ENCODE results near the gene ERVV-1. TPM values are rescaled to one million over a fixed set of nuclear protein-coding genes. Genes with fewer than 3 reads are reported as not detected.
"Not testable (repeated sequence)": the region's sequence is repeated elsewhere in the genome, so short reads cannot be mapped to it uniquely, and the experiment has no call there.

The ERVV-1 gene
- total RNA-seq, 3 donors from 2014 or later = not detected

DNA sequence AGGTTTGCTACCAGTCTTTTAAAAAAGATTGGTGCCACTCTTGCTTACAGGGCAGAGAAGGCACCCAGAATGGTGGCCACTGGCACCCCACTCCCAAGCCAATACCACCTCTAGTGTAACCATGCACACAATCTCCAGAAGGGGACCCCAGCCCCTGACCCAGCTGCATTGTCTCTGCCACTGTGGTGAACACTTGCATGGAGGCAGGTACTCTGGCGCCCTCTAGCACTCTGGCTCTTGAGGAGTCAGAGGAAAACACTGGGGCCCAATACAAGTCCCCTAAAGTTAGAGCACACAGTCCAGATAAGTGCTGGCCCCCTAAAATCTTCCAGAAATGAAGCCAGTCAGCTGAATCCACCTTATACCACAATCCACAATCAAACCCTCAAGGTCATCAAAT lies 6.0 kb downstream of the ERVV-1 start:
- peaks cover 55% of the 10 kb centered on the region for H3K9me3 ChIP-seq
- TF ChIP-seq, protein P1, sequence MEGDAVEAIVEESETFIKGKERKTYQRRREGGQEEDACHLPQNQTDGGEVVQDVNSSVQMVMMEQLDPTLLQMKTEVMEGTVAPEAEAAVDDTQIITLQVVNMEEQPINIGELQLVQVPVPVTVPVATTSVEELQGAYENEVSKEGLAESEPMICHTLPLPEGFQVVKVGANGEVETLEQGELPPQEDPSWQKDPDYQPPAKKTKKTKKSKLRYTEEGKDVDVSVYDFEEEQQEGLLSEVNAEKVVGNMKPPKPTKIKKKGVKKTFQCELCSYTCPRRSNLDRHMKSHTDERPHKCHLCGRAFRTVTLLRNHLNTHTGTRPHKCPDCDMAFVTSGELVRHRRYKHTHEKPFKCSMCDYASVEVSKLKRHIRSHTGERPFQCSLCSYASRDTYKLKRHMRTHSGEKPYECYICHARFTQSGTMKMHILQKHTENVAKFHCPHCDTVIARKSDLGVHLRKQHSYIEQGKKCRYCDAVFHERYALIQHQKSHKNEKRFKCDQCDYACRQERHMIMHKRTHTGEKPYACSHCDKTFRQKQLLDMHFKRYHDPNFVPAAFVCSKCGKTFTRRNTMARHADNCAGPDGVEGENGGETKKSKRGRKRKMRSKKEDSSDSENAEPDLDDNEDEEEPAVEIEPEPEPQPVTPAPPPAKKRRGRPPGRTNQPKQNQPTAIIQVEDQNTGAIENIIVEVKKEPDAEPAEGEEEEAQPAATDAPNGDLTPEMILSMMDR (IDR thresholded peaks at IDR 0.05) = no peak
- no peaks in the 10 kb centered on the region for H3K4me1 ChIP-seq (ENCODE audit: low read depth)
- DNase-seq = peak in 2 of 3 donors; percentile 33 to 45
- no peak for ATAC-seq
- H3K36me3 ChIP-seq (ENCODE audit: low read depth) = no peaks in the 10 kb centered on the region
- no peak overlapping the region for H3K4me3 ChIP-seq
- intact Hi-C loops (cut with DNase I, micrococcal nuclease) = no loop called here

DNA sequence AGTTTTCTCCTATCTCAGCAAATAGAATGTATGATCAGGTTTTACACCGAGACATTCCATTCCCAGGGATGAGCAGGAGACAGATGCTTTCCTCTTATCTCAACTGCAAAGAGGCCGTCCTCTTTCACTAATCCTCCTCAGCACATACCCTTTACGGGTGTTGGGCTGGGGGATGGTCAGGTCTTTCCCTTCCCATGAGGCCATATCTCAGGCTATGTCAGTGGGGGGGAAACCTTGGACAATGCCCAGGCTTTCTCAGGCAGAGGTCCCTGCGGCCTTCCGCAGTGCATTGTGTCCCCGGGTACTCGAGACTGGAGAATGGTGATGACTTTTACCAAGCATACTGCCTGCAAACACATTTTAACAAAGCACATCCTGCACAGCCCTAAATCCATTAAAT lies 14.6 kb downstream of the ERVV-1 start:
- H3K9me3 ChIP-seq = peaks cover 75% of the 10 kb centered on the region
- intact Hi-C loops (cut with DNase I, micrococcal nuclease); ATAC-seq; H3K36me3 ChIP-seq (ENCODE audit: low read depth); H3K4me3 ChIP-seq; H3K4me1 ChIP-seq (ENCODE audit: low read depth); DNase-seq: not testable (repeated sequence)

DNA sequence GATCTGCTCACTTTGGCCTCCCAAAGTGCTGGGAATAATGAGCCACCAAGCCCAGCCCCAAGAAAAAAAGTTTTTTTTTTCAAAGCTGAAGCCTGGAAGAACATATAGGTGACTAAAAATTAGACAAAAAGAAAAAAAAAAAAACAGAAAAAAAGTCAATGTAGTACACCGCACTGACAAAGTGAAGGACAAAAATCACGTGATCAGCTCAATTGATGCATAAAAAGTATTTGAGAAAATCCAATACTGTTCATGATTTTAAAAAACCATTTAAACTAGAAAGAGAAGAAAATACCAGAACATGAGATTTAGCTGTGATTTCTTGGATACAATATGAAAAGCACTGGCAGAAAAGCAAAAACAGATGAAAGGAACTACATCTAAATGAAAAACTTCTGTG lies 20.3 kb downstream of the ERVV-1 start:
- ATAC-seq (no peak), DNase-seq (no peak)
- intact Hi-C loops (cut with DNase I, micrococcal nuclease) = no loop called here
- peaks cover 78% of the 10 kb centered on the region for H3K9me3 ChIP-seq
- H3K4me3 ChIP-seq = no peak overlapping the region
- H3K4me1 ChIP-seq (ENCODE audit: low read depth) = no peaks in the 10 kb centered on the region
- no peaks in the 10 kb centered on the region for H3K36me3 ChIP-seq (ENCODE audit: low read depth)
- TF ChIP-seq, protein P1 (IDR thresholded peaks at IDR 0.05) = no peak

DNA sequence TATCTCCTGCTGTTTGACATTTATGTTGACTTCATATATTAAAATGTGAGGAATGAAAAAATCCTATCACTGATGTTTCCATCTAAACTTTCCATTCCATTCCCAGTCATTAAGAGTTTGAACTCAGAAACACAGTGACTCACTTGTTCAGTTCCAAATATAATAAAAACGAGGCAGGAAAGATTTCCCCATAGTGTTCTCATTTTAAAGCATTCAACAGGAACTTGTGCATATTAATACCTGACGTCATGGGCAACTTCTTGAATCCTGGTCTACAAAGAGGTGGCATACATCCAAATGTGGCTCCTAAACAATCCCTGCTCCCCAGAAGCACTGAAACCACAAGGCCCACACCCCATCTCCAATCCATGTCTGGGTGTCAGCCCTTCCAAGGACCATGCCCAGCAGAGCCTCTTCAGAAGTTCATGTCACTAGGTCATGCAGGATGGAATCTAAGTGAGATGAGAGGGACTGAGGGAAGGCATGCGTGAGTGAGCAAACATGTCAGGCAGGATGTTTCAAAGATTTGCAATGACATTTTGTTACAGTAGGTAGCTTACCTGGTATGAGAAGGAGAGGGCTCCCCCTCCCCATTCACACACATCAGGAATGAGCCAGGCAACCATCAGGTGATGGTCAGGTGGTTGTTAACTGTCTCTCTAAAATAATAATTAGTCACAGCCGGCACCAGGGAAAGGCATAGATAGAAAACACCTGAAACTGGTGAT lies 21.4 kb downstream of the ERVV-1 start:
- DNase-seq = no peak
- H3K4me1 ChIP-seq (ENCODE audit: low read depth) = no peaks in the 10 kb centered on the region
- ATAC-seq = no peak
- H3K4me3 ChIP-seq = no peak overlapping the region
- intact Hi-C loops (cut with DNase I, micrococcal nuclease) = no loop called here
- peaks cover 79% of the 10 kb centered on the region for H3K9me3 ChIP-seq
- no peaks in the 10 kb centered on the region for H3K36me3 ChIP-seq (ENCODE audit: low read depth)
- TF ChIP-seq, protein P1 (IDR thresholded peaks at IDR 0.05) = no peak

DNA sequence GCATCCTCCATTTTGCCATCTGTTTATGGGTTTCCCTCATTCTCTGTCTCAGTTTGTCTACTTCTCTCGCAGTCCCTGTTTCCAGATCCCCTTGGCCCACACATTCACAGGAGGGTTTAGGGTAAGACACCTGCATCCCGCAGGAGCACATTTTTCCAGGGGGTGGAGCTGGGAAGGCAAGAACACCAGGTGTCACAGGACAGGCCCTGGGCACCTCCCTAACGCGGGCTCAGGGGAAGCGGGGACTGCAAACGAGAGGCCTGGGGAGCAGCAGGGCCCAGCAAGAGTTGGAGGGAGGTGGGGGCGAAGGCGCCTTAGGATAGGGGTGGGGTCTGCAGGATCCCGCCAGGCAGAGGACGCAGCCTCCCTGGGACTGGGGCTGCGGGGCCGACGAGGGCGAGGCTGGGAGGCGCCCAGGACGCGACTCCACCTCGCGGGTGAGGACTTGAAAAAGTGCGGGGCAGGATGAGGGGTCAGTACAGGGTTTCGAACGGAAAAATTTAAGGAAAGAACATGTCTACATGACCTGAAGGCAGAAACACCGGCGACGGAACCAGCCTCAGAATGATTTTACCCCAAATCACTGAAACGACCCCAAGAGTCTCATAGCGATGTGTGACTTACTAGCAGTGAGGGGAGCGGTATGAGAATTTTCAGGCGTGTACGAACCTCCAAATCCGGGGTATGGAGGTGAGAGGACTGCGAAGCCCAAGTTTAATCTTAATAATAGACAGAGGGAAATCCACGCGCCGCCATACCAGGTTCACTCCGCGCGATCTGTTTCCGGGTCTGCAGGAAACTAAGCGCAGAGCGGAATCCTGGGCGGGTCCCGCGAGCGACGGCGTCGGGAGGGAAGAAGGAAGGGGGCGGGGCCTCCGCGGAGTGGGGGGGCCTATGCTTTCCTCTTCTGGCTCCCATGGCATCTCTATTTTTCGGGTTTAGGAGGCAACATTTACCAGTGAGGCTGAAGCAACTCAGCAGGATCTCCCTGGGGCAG lies 23.7 kb downstream of the ERVV-1 start:
- ATAC-seq (no peak), DNase-seq (peak in 1 of 3 donors; percentile 7)
- Histone ChIP-seq H3K4me3 (no peak overlapping the region), H3K9me3 (peaks cover 60% of the 10 kb centered on the region), H3K4me1 (ENCODE audit: low read depth) (no peaks in the 10 kb centered on the region), H3K36me3 (ENCODE audit: low read depth) (no peaks in the 10 kb centered on the region)
- TF ChIP-seq, protein P1 (IDR thresholded peaks at IDR 0.05) = no peak
- intact Hi-C loops (cut with DNase I, micrococcal nuclease) = no loop called here

DNA sequence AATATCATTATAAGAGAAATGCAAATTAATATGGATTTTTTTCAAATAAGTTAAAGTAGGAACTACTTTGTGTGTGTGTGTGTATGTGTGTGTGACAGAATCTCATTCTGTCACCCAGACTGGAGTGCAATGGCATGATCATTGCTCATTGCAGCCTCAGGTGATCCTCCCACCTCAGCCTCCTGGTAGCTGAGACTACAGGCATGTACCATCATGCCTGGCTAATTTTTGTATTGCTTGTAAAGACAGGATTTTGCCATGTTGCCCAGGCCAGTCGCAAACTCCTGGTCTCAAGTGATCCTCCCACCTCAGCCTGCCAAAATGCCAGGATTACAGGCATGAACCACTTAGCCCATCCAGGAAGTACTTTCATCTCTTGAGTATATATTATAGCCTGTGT lies 27.6 kb downstream of the ERVV-1 start:
- intact Hi-C loops (cut with DNase I, micrococcal nuclease) = no loop called here
- TF ChIP-seq, protein P1 (IDR thresholded peaks at IDR 0.05) = no peak
- no peak for ATAC-seq
- Histone ChIP-seq H3K4me1 (ENCODE audit: low read depth) (no peaks in the 10 kb centered on the region), H3K9me3 (peaks cover 65% of the 10 kb centered on the region), H3K36me3 (ENCODE audit: low read depth) (no peaks in the 10 kb centered on the region), H3K4me3 (no peak overlapping the region)
- DNase-seq = no peak

All from mucosa of descending colon (tissue), 3 donors.